Cardiac muscle cell (in vitro differentiated cells and primary cell): ENCODE measurements around the gene OR4C16. TPM values are rescaled to one million over a fixed set of nuclear protein-coding genes. Genes with fewer than 3 reads are reported as not detected.

Experiments
- DNase-seq, 2 donors: peaks; one replicate each; pipeline versions ENCODE4 v3.0.0 to v3.0.0-alpha.2; 2010 to 2017; ENCODE audit warnings: low read depth in 1 of 2, low spot score in 1 of 2
- H3K27ac ChIP-seq: fragments of 200-600 bp; sonication (generic); 2 replicates; pipeline ENCODE4 v1.5.1; 2016
- H3K27me3 ChIP-seq: fragments of 200-600 bp; sonication (generic); 2 replicates; pipeline ENCODE4 v1.6.0; 2016; ENCODE audit warnings: control low read depth
- H3K36me3 ChIP-seq: fragments of 200-600 bp; sonication (generic); 2 replicates; pipeline ENCODE4 v1.5.1; 2016; ENCODE audit warnings: control low read depth
- H3K4me1 ChIP-seq: fragments of 200-600 bp; sonication (generic); 2 replicates; pipeline ENCODE4 v1.8.1; 2017; ENCODE audit warnings: low read depth, mild to moderate bottlenecking, mixed run types
- H3K4me3 ChIP-seq: fragments of 200-600 bp; sonication (generic); 2 replicates; pipeline ENCODE4 v1.5.1; 2016; ENCODE audit warnings: mild to moderate bottlenecking
- H3K9me3 ChIP-seq: fragments of 200-600 bp; sonication (generic); 2 replicates; pipeline ENCODE4 v1.5.1; 2017; ENCODE audit warnings: low read depth, mild to moderate bottlenecking, control low read depth
- CTCF ChIP-seq: IDR thresholded peaks from 2 replicates; pipeline ENCODE4 v1.5.1; 2012; ENCODE audit warnings: low read depth, mild to moderate bottlenecking, low read length
- polyA plus RNA-seq: library from polyadenylated mRNA; unstranded; fragments of >200 nt; fragmentation: Nextera tagmentation; extraction: Ambion mirVana; gene quantifications from 2 replicates; pipeline ENCODE4 v1.2.1, GENCODE V29; 2016
- total RNA-seq: library from RNA; depleted of rRNA; stranded (reverse); fragments of >200 nt; gene quantifications from 2 replicates; pipeline ENCODE4 v1.2.3, GENCODE V29; 2016

The OR4C16 gene
- total RNA-seq (not detected in 2 replicates), polyA plus RNA-seq (not detected in 2 replicates)

- H3K4me3 ChIP-seq: no peak within 1 kb of the TSS
- TF ChIP-seq CTCF: no peak
- H3K4me1 ChIP-seq: no peaks in the 10 kb centered on the region
- no peak for DNase-seq
- no peaks in the 10 kb centered on the region for H3K36me3 ChIP-seq
- peaks cover 5% of the 10 kb centered on the region for H3K9me3 ChIP-seq
- no peak within 1 kb of the TSS for H3K27ac ChIP-seq
- no peaks in the 10 kb centered on the region for H3K27me3 ChIP-seq
Observed at GRCh38 chr11:55571828-55572227, at the start of gene OR4C16. OR4C16 (plus strand) TSS chr11:55572128; CDS start chr11:55572128, 0 bp downstream.

- H3K9me3 ChIP-seq: peaks cover 5% of the 10 kb centered on the region
- no peaks in the 10 kb centered on the region for H3K36me3 ChIP-seq
- no peak within 1 kb of the TSS for H3K4me3 ChIP-seq
- no peak for DNase-seq
- H3K27ac ChIP-seq: no peak within 1 kb of the TSS
- no peak for TF ChIP-seq CTCF
- H3K4me1 ChIP-seq: no peaks in the 10 kb centered on the region
- H3K27me3 ChIP-seq: no peaks in the 10 kb centered on the region
Observed at GRCh38 chr11:55554169-55554568, 17.8 kb upstream of the OR4C16 start, which contains the start of gene OR4C15. OR4C15 (plus strand) TSS chr11:55554469; CDS start chr11:55554469, 0 bp downstream.

DNA sequence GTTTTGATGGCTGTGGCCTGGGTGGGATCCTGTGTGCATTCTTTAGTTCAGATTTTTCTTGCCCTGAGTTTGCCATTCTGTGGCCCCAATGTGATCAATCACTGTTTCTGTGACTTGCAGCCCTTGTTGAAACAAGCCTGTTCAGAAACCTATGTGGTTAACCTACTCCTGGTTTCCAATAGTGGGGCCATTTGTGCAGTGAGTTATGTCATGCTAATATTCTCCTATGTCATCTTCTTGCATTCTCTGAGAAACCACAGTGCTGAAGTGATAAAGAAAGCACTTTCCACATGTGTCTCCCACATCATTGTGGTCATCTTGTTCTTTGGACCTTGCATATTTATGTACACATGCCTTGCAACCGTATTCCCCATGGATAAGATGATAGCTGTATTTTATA, 620 bp downstream of the OR4C16 start:
- peaks cover 5% of the 10 kb centered on the region for H3K9me3 ChIP-seq
- TF ChIP-seq CTCF: no peak
- no peak for DNase-seq
- no peaks in the 10 kb centered on the region for H3K4me1 ChIP-seq
- no peak overlapping the region for H3K4me3 ChIP-seq
- no peaks in the 10 kb centered on the region for H3K27me3 ChIP-seq
- H3K36me3 ChIP-seq: no peaks in the 10 kb centered on the region
- H3K27ac ChIP-seq: no peak overlapping the region

DNA sequence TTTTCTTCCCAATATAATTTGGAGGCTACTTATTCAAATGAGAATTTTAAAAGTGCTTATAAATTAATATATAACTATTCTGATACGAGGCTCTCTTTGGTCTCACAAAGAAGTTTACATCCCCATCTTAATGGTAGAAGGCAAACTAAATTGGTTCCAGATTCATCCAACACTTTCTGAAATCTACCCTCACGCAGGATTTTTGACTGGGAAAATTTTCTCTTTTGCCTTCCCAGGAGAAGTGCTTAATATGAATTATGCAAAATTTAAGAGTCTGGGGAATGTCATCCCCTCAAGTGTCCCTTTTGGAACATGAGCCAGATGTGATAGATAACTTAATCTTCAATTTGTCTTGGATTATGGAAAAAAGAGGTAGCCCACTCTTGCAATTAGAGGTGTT, 35.6 kb downstream of the OR4C16 start, which contains the start of gene OR4C11:
TSS of gene OR4C11 (minus strand) at position 101 of the 400 bp plus-strand sequence. CDS start 3,272 bp downstream, outside the sequence.
- Histone ChIP-seq H3K27ac (no peak within 1 kb of the TSS), H3K36me3 (no peaks in the 10 kb centered on the region)

More for the DNA sequence above, 35.6 kb downstream of the OR4C16 start, which contains the start of gene OR4C11:
- TF ChIP-seq CTCF: no peak
- no peaks in the 10 kb centered on the region for H3K4me1 ChIP-seq
- H3K4me3 ChIP-seq: no peak within 1 kb of the TSS
- no peak for DNase-seq
- H3K27me3 ChIP-seq: no peaks in the 10 kb centered on the region
- H3K9me3 ChIP-seq: no peaks in the 10 kb centered on the region

Other genes with a start within 250 kb of the OR4C16 start
- gene OR4A16, start 228.9 kb upstream of the OR4C16 start, total RNA-seq: not detected in 2 replicates
- not detected in 2 replicates for gene OR4A16, start 228.9 kb upstream of the OR4C16 start, polyA plus RNA-seq
- gene OR4A15, start 204.2 kb upstream of the OR4C16 start, total RNA-seq: not detected in 2 replicates
- gene OR4A15, start 204.2 kb upstream of the OR4C16 start, polyA plus RNA-seq: not detected in 2 replicates
- gene OR4C15, start 17.7 kb upstream of the OR4C16 start, total RNA-seq: not detected in 2 replicates
- not detected in 2 replicates for gene OR4C15, start 17.7 kb upstream of the OR4C16 start, polyA plus RNA-seq
- not detected in 2 replicates for gene OR4C11, start 35.5 kb downstream of the OR4C16 start, total RNA-seq
- gene OR4C11, start 35.5 kb downstream of the OR4C16 start, polyA plus RNA-seq: not detected in 2 replicates
- not detected in 2 replicates for gene OR4P4, start 63.0 kb downstream of the OR4C16 start, total RNA-seq
- not detected in 2 replicates for gene OR4P4, start 63.0 kb downstream of the OR4C16 start, polyA plus RNA-seq
- gene OR4S2, start 76.2 kb downstream of the OR4C16 start, total RNA-seq: not detected in 2 replicates
- gene OR4S2, start 76.2 kb downstream of the OR4C16 start, polyA plus RNA-seq: not detected in 2 replicates
- gene OR4C6, start 90.1 kb downstream of the OR4C16 start, total RNA-seq: not detected in 2 replicates
- not detected in 2 replicates for gene OR4C6, start 90.1 kb downstream of the OR4C16 start, polyA plus RNA-seq
- gene OR5D13, start 201.3 kb downstream of the OR4C16 start, total RNA-seq: not detected in 2 replicates
- gene OR5D13, start 201.3 kb downstream of the OR4C16 start, polyA plus RNA-seq: not detected in 2 replicates
- gene OR5D14, start 223.4 kb downstream of the OR4C16 start, total RNA-seq: not detected in 2 replicates
- gene OR5D14, start 223.4 kb downstream of the OR4C16 start, polyA plus RNA-seq: not detected in 2 replicates
- gene OR5L1, start 239.2 kb downstream of the OR4C16 start, total RNA-seq: not detected in 2 replicates
- gene OR5L1, start 239.2 kb downstream of the OR4C16 start, polyA plus RNA-seq: not detected in 2 replicates
- gene OR5D18, start 247.5 kb downstream of the OR4C16 start, total RNA-seq: not detected in 2 replicates
- not detected in 2 replicates for gene OR5D18, start 247.5 kb downstream of the OR4C16 start, polyA plus RNA-seq